GM18870 (cell line): Measurements from ENCODE around the gene IFT20.

Experiments
- ATAC-seq: cut with Tn5 transposase; IDR thresholded peaks from one replicate; pipeline ENCODE4 v1.9.1; 2021; ENCODE audit warnings: moderate library complexity; ENCODE audit not compliant: unreplicated experiment

IFT20 gene

GRCh38 chr17:28338056-28338768, 2.9 kb upstream of the IFT20 start:
- no peak for ATAC-seq

GRCh38 chr17:28335959-28336871, 943 bp upstream of the IFT20 start:
- no peak for ATAC-seq

- no peak for ATAC-seq
These were observed 539 bp downstream of the IFT20 start for GRCh38 chr17:28334666-28335200.

- ATAC-seq: no peak
These were observed 1.1 kb downstream of the IFT20 start for GRCh38 chr17:28334171-28334570.

- no peak for ATAC-seq
These were observed 2.1 kb downstream of the IFT20 start for GRCh38 chr17:28333083-28333746.

GRCh38 chr17:28331891-28332420, 3.3 kb downstream of the IFT20 start:
- ATAC-seq: no peak

- ATAC-seq: no peak
These were observed 4.6 kb downstream of the IFT20 start for GRCh38 chr17:28330671-28331070.

- no peak for ATAC-seq
These were observed 6.9 kb downstream of the IFT20 start for GRCh38 chr17:28328325-28328724.

GRCh38 chr17:28327709-28328108, 7.6 kb downstream of the IFT20 start:
- no peak for ATAC-seq

- ATAC-seq: peak; percentile 45
These were observed 8.2 kb downstream of the IFT20 start for GRCh38 chr17:28327031-28327607.

GRCh38 chr17:28326114-28326513, 9.2 kb downstream of the IFT20 start:
- no peak for ATAC-seq

- no peak for ATAC-seq
These were observed 10.1 kb downstream of the IFT20 start for GRCh38 chr17:28325211-28325610.

- ATAC-seq: no peak
These were observed 10.5 kb downstream of the IFT20 start for GRCh38 chr17:28324781-28325180.

- no peak for ATAC-seq
These were observed 11.0 kb downstream of the IFT20 start for GRCh38 chr17:28324267-28324745.

- ATAC-seq: no peak
These were observed 14.8 kb downstream of the IFT20 start for GRCh38 chr17:28320215-28321061.

- ATAC-seq: no peak
These were observed 15.7 kb downstream of the IFT20 start for GRCh38 chr17:28319598-28319935.

GRCh38 chr17:28318759-28319597, 16.3 kb downstream of the IFT20 start, which contains the start of gene TMEM97:
TMEM97 (plus strand) TSS chr17:28319200; CDS start chr17:28319240, 40 bp downstream.
- ATAC-seq: peak; percentile 94

GRCh38 chr17:28317966-28318758, 17.1 kb downstream of the IFT20 start:
- peak; percentile 19 for ATAC-seq
